ENCODE measurements around the gene RGS3.

The RGS3 gene

DNA sequence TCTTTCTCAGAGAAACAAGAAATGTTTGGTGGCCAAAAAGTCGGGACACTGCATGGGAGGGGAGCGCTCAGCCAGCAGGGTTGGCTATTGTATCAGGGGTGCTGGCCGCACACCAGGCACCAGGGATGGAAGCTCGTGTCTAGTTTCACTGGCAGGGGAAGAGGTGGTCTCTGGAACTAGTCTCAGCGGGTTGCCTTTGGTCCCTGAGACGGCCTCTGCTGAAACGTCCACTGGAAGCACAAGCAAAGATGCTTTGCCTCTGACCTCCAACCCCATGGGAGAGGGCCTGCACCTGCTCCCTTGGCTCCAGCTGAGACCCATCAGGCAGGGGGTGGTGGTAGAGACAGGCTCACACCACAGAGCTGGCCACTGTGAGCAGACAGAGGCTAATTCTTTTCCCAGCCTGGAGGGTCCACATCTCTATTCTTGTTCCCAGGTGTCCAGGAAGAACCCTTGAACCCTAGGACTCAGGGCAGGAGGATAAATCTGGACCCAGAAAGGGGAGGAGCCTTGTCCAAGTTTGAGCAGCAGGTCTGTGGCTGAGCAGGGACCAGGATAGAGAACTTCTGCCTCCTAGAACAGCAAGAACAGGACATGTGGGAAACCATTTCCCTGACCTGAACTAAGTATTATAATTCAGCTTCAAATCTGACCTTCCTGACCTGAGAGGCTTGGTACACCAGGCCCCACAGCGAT, 102.6 kb downstream of the RGS3 start:
- H3K9ac ChIP-seq (ENCODE audit: low read length), result peak overlapping the region; percentile 38
- H3K4me3 ChIP-seq (ENCODE audit: low read length), result peak overlapping the region; percentile 73

DNA sequence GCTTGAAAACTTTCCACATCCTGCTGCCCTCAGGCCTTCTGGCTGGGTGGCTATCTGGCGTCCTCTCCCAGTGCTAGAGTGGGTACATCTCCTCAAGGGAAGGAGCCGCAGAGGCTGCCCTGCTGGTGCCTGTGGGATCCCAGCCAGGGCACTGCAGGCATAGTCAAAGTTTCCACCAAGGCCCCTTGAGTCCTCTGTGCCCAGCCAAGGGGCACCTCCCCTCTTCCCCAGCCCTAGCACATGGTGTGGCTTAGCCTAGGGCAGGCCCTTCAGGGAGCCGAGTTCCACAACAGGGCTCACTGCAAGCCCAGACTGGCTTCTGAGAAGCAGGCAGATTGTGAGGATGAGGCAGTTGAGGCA, 103.2 kb downstream of the RGS3 start:
- Histone ChIP-seq H3K4me2 (ENCODE audit: low read length) (no peak overlapping the region), H3K4me1 (ENCODE audit: low read length) (peaks cover 14% of the 10 kb centered on the region), H3K27ac (ENCODE audit: low read length) (no peak overlapping the region), H3K79me2 (ENCODE audit: low read length) (no peaks in the 10 kb centered on the region), H3K9me3 (ENCODE audit: insufficient read depth, low read length) (no peaks in the 10 kb centered on the region), H3K27me3 (ENCODE audit: low read depth, low read length) (peaks cover 22% of the 10 kb centered on the region), H3K4me3 (ENCODE audit: low read length) (no peak overlapping the region), H3K36me3 (replicated peaks; ENCODE audit: low read depth, low read length) (no peaks in the 10 kb centered on the region), H4K20me1 (ENCODE audit: insufficient read depth, low read length) (no peaks in the 10 kb centered on the region), H2AFZ (ENCODE audit: low read depth, low read length) (no peak overlapping the region), H3K9ac (ENCODE audit: low read length) (no peak overlapping the region)
- TF ChIP-seq EZH2phosphoT487 (IDR thresholded peaks at IDR 0.05; ENCODE audit: low read depth), result no peak
- TF ChIP-seq, protein P1, sequence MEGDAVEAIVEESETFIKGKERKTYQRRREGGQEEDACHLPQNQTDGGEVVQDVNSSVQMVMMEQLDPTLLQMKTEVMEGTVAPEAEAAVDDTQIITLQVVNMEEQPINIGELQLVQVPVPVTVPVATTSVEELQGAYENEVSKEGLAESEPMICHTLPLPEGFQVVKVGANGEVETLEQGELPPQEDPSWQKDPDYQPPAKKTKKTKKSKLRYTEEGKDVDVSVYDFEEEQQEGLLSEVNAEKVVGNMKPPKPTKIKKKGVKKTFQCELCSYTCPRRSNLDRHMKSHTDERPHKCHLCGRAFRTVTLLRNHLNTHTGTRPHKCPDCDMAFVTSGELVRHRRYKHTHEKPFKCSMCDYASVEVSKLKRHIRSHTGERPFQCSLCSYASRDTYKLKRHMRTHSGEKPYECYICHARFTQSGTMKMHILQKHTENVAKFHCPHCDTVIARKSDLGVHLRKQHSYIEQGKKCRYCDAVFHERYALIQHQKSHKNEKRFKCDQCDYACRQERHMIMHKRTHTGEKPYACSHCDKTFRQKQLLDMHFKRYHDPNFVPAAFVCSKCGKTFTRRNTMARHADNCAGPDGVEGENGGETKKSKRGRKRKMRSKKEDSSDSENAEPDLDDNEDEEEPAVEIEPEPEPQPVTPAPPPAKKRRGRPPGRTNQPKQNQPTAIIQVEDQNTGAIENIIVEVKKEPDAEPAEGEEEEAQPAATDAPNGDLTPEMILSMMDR (IDR thresholded peaks at IDR 0.05; ENCODE audit: low read depth, low read length), result no peak

More for the DNA sequence above, 102.6 kb downstream of the RGS3 start:
- Histone ChIP-seq H3K36me3 (replicated peaks; ENCODE audit: low read depth, low read length) (no peaks in the 10 kb centered on the region), H3K27ac (ENCODE audit: low read length) (no peak overlapping the region), H4K20me1 (ENCODE audit: insufficient read depth, low read length) (no peaks in the 10 kb centered on the region), H2AFZ (ENCODE audit: low read depth, low read length) (peak overlapping the region; percentile 25; the same call in 1 of the 2 replicates), H3K4me1 (ENCODE audit: low read length) (peaks cover 14% of the 10 kb centered on the region), H3K4me2 (ENCODE audit: low read length) (peak overlapping the region; percentile 84), H3K79me2 (ENCODE audit: low read length) (no peaks in the 10 kb centered on the region), H3K9me3 (ENCODE audit: insufficient read depth, low read length) (no peaks in the 10 kb centered on the region), H3K27me3 (ENCODE audit: low read depth, low read length) (peaks cover 21% of the 10 kb centered on the region)
- TF ChIP-seq EZH2phosphoT487 (IDR thresholded peaks at IDR 0.05; ENCODE audit: low read depth), result no peak
- TF ChIP-seq, protein P1 (IDR thresholded peaks at IDR 0.05; ENCODE audit: low read depth, low read length), result no peak

DNA sequence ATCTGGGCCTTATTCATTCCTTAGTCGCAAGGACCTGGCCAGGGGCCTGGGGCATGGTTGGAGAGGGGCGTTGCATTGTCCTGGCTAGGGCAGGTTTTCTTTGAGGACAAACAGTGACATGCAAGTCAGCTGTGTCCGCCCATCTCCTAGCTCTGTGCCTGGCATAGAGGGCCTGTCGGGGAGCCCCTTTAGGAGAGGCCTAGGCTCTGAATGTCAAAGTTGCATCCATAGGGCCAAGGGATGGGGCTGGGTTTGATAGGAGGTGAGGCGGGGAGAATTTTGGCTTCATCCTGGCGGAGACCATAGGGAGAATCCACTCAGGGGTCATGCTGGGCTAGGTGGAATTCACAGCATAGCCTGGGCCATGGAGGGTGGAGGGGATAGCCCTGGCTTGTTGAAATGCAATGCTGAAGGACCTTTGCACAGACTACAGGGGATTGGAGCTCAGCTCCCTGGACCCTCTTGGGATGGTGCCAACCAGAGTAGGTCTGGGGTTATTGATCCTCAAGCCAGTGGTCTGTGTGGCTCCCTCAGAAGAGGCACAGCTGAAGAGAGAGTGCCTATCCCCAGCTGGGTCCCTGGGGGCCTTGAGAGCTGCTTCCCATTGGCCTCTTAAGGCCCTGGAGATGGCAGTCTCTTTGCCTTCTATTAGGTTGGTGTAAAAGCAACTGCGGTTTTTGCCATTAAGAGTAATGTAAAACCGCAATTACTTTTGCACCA, 104.0 kb downstream of the RGS3 start:
- Histone ChIP-seq H4K20me1 (ENCODE audit: insufficient read depth, low read length) (no peaks in the 10 kb centered on the region), H3K36me3 (replicated peaks; ENCODE audit: low read depth, low read length) (no peaks in the 10 kb centered on the region), H3K4me3 (ENCODE audit: low read length) (no peak overlapping the region), H3K27ac (ENCODE audit: low read length) (no peak overlapping the region), H3K4me2 (ENCODE audit: low read length) (no peak overlapping the region), H3K4me1 (ENCODE audit: low read length) (peaks cover 14% of the 10 kb centered on the region), H3K27me3 (ENCODE audit: low read depth, low read length) (peaks cover 25% of the 10 kb centered on the region), H3K9me3 (ENCODE audit: insufficient read depth, low read length) (no peaks in the 10 kb centered on the region), H3K79me2 (ENCODE audit: low read length) (no peaks in the 10 kb centered on the region), H3K9ac (ENCODE audit: low read length) (no peak overlapping the region), H2AFZ (ENCODE audit: low read depth, low read length) (no peak overlapping the region)
- TF ChIP-seq, protein P1 (IDR thresholded peaks at IDR 0.05; ENCODE audit: low read depth, low read length), result no peak

DNA sequence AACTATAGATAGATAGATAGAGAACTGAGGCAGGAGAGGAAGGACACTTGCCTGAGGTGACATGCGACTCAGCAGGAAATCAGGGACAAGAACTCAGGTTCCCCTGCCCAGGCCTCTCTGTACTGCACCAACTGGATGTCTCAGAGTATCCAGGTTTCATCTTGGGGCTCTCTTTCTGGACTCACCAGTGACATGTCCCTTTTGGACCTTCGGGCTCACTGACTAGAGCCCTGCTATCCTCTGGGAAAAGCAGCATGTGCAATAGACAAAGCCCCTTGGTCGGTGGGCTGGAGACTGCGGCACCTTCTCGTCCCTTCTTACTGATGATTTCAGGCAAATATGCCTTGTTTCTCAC, 104.5 kb downstream of the RGS3 start:
- Histone ChIP-seq H3K4me3 (ENCODE audit: low read length) (no peak overlapping the region), H4K20me1 (ENCODE audit: insufficient read depth, low read length) (no peaks in the 10 kb centered on the region), H3K9ac (ENCODE audit: low read length) (no peak overlapping the region), H2AFZ (ENCODE audit: low read depth, low read length) (no peak overlapping the region), H3K4me1 (ENCODE audit: low read length) (peaks cover 14% of the 10 kb centered on the region), H3K9me3 (ENCODE audit: insufficient read depth, low read length) (no peaks in the 10 kb centered on the region), H3K4me2 (ENCODE audit: low read length) (no peak overlapping the region), H3K27ac (ENCODE audit: low read length) (no peak overlapping the region), H3K79me2 (ENCODE audit: low read length) (no peaks in the 10 kb centered on the region), H3K27me3 (ENCODE audit: low read depth, low read length) (peaks cover 25% of the 10 kb centered on the region), H3K36me3 (replicated peaks; ENCODE audit: low read depth, low read length) (no peaks in the 10 kb centered on the region)
- TF ChIP-seq EZH2phosphoT487 (IDR thresholded peaks at IDR 0.05; ENCODE audit: low read depth), result no peak
- TF ChIP-seq, protein P1 (IDR thresholded peaks at IDR 0.05; ENCODE audit: low read depth, low read length), result no peak

Measured in OCI-LY3 (cell line).